HG03521 (cell line): Measurements from ENCODE around the gene PRR36.

ENCODE experiments used
- ATAC-seq: cut with Tn5 transposase; IDR thresholded peaks from one replicate; pipeline ENCODE4 v1.9.1; 2021; ENCODE audit warnings: mild to moderate bottlenecking, moderate library complexity; ENCODE audit not compliant: unreplicated experiment

PRR36 gene

GRCh38 chr19:7823686-7824301, 50.4 kb downstream of the PRR36 start:
- ATAC-seq = no peak

GRCh38 chr19:7822910-7823515, 51.2 kb downstream of the PRR36 start:
- ATAC-seq = no peak

GRCh38 chr19:7820588-7820987, 53.6 kb downstream of the PRR36 start:
- no peak for ATAC-seq

GRCh38 chr19:7819337-7819736, 54.9 kb downstream of the PRR36 start:
- no peak for ATAC-seq

- no peak for ATAC-seq
Observed at GRCh38 chr19:7818806-7819205, 55.4 kb downstream of the PRR36 start.
